NCI-H2196 (cell line): ENCODE results near the gene CFAP54.
"Not testable (repeated sequence)": the region's sequence is repeated elsewhere in the genome, so short reads cannot be mapped to it uniquely, and the experiment has no call there.

Experiments used
- DNase-seq: peaks from one replicate; lab custom pipeline; 2025; ENCODE audit not compliant: unreplicated experiment; lab: John Stamatoyannopoulos, UW

CFAP54 gene

DNA sequence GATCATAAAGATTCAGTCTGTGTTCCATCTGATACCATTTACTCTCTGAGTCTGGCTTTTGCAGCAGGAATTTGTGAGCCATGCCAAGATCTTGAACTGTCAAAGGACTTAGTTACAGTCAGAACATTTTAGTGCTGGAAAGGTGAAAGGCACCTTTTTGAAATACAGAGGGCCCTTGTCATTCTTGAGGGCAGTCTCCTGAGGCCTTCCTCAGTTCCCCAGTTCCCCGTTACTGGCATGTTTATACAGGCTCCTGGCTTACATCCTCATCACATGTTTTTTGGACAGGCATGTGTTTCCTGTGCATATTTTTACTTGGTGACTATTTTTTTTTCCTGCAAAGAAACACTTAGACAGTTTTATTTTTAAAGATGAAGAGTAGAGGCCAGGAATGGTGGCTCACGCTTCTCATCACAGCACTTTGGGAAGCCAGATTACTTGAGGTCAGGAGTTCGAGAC is 21.0 kb downstream of the CFAP54 start:
- DNase-seq, result no peak

DNA sequence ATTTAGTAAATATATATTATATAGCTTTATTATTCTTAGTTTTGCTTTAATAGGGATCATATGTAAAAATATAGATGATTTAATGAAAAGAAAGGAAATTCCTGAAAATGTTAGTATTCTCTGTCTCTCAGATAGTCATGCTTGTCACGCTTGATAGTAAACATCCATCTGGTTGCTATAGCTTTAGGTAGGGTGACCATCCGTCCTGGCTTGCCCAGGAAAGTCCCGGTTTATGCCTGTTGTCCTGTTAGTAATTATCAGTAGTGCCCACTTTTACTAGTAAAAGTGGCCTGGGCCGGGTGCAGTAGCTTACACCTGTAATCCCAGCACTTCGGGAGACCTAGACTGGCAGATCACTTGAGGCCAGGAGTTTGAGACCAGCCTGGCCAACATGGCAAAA is 23.8 kb downstream of the CFAP54 start:
- DNase-seq, result no peak

DNA sequence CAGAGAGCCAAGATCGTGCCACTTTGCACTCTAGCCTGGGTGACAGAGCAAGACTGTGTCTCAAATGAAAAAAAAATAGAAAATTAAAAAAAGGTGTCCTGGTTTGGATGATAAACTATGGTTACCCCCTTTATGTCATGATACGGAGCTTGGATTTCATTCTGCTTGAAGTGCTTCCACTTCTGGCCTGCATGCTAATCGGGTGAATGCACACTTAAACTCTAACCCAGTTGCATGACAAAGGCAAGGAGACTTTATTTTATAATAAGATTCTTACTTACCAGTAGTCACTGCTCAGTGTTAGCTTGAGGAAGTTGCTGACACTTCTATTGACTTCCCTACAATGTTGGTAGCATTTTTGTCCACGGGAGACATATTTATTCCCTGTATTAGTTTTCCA is 24.3 kb downstream of the CFAP54 start:
- DNase-seq, result no peak

- no peak for DNase-seq
Measured at GRCh38 chr12:96514328-96514727, 25.0 kb downstream of the CFAP54 start.

GRCh38 chr12:96516472-96517430 is 27.4 kb downstream of the CFAP54 start:
- peak; percentile 73 for DNase-seq

GRCh38 chr12:96520767-96521166 is 31.4 kb downstream of the CFAP54 start:
- no peak for DNase-seq

- DNase-seq, result no peak
Measured at GRCh38 chr12:96521895-96522682, 32.7 kb downstream of the CFAP54 start.

GRCh38 chr12:96522690-96523089 is 33.3 kb downstream of the CFAP54 start:
- DNase-seq, result no peak

DNA sequence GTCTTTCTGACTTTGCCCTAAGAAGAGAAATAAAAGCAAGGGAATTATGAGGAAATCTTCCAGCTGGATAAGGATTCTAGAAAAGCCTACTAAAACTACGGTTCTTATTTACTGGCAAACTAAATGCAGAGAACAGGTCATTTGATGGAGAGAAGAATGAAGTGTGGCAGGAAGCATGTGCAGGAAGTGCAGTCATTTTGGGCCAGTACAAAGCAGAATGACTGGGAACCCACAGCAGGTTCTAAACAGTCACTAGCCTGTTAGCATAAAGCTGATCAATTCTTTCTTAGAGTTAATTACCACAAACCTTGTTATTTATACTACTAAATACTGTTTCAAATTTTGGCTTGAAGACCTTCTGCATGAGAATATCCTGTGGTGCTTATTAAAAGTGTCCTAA is 36.7 kb downstream of the CFAP54 start:
- DNase-seq, result no peak

DNA sequence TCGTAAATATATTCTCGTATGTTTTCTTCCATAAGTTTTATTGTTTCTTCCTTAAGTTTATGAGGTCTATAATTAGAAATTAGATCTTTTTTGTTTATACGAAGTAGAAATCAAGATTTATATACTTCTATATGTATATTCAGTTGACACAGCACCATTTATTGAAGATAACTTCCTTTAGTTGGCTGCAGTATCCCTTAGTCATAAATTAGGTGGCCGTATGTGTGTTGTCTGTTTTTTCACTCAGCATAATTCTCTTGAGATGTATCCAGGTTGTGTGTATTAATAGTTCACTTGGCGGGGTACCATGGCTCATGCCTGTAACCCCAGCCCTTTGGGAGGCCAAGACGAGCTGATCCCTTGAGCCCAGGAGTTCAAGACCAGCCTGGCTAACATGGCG is 40.5 kb downstream of the CFAP54 start:
- no peak for DNase-seq

GRCh38 chr12:96534339-96534738 is 45.0 kb downstream of the CFAP54 start:
- DNase-seq, result no peak

DNA sequence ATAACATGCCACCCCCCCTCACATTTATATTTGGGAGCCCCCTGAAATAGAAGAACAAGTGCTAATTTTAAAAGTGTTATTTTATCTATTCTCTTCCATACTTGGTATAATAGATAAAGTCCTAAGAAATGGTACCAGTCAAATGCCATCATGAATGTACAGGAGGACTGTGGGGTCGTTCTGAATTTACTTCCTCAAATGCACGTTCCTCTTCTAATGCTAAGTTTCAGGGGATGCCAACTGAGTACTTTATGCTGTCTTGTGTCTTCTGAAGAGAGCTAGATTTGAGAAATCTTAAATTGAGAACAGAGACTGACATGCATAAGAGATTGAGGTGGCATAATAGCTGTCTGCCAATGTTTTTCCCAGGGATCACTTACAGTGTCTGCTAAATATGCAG is 59.0 kb downstream of the CFAP54 start:
- no peak for DNase-seq

- no peak for DNase-seq
Measured at GRCh38 chr12:96549341-96549740, 60.0 kb downstream of the CFAP54 start.

- DNase-seq, result no peak
Measured at GRCh38 chr12:96570579-96570978, 81.2 kb downstream of the CFAP54 start.

GRCh38 chr12:96571101-96571862 is 81.9 kb downstream of the CFAP54 start:
- DNase-seq, result no peak

GRCh38 chr12:96578526-96579125 is 89.2 kb downstream of the CFAP54 start:
- DNase-seq, result peak; percentile 71

DNA sequence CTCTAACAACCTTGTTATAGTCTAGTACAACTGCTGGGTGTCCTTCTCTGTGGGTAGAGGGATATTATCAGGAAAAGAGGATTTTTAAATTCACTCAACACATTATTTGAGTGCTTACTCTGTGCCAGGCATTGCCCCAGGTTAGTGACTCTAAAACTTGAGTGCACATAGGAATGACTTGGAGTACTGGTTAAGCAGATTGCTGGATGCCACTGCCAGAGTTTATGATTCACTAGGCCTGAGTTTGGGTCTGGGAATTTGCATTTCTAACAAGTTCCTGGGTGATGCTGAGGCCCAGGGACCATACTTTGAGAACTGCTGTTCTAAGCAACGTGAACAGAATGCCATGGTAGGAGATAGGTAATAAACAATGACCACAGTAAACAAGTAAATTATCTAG is 96.6 kb downstream of the CFAP54 start:
- no peak for DNase-seq

DNA sequence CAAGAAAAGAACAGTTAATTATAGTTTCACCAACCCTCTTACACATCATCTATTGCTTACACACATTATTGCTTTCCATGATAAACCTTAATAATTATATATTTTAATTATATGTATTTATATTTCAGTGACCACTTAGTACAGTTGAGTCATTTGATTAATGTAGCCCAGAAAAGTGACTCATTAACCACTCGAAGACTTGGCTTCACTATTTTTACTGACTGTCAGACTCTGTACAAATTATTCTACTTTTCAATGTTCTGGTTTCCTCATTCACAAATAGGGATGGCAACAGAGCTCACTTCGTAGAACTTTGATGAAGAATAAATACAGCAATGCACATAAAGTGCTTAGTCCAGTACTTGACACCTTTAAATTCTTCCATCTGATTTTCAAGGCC is 98.3 kb downstream of the CFAP54 start:
- no peak for DNase-seq

GRCh38 chr12:96590970-96591369 is 101.6 kb downstream of the CFAP54 start:
- DNase-seq, result no peak

GRCh38 chr12:96604374-96604773 is 115.0 kb downstream of the CFAP54 start:
- DNase-seq, result not testable (repeated sequence)

- DNase-seq, result no peak
Measured at GRCh38 chr12:96605684-96606083, 116.3 kb downstream of the CFAP54 start.
